GM13976 (cell line): ENCODE measurements around the gene SCD5.

Source experiments
- DNase-seq: peaks from one replicate; pipeline ENCODE4 v3.0.0; 2012; ENCODE audit warnings: low spot score
- CTCF ChIP-seq: IDR thresholded peaks from 2 replicates; pipeline ENCODE4 v1.5.1; 2012; ENCODE audit warnings: borderline replicate concordance, mild to moderate bottlenecking; ENCODE audit not compliant: insufficient read depth; ENCODE audit errors: extremely low read depth, missing control alignments, control extremely low read depth
- in situ Hi-C: fragments of 300-500 bp; cut with MboI; formaldehyde crosslinking; loops from one replicate; pipeline ENCODE4 v1.12.0; 2022; ENCODE audit warnings: low sequenced_read_pairs, mixed read lengths, inconsistent platforms; ENCODE audit not compliant: unreplicated experiment

The SCD5 gene

GRCh38 chr4:82620126-82620735 is 178.4 kb downstream of the SCD5 start:
- in situ Hi-C loops = no loop called here
- TF ChIP-seq CTCF = no peak
- no peak for DNase-seq

GRCh38 chr4:82618103-82618720 is 180.4 kb downstream of the SCD5 start:
- TF ChIP-seq CTCF = no peak
- in situ Hi-C loops = no loop called here
- DNase-seq = no peak

- no peak for DNase-seq
- no peak for TF ChIP-seq CTCF
- in situ Hi-C loops = no loop called here
Observed at GRCh38 chr4:82614838-82615449, 183.7 kb downstream of the SCD5 start.

GRCh38 chr4:82613121-82613520 is 185.5 kb downstream of the SCD5 start:
- DNase-seq = no peak
- in situ Hi-C loops = no loop called here
- no peak for TF ChIP-seq CTCF

- no peak for DNase-seq
- in situ Hi-C loops = no loop called here
- TF ChIP-seq CTCF = no peak
Observed at GRCh38 chr4:82611982-82612381, 186.6 kb downstream of the SCD5 start.

GRCh38 chr4:82611527-82611926 is 187.1 kb downstream of the SCD5 start:
- in situ Hi-C loops = no loop called here
- no peak for TF ChIP-seq CTCF
- DNase-seq = no peak
